HG03060 (cell line): ENCODE data around the gene PYGB.
"Not testable (repeated sequence)": the region's sequence is repeated elsewhere in the genome, so short reads cannot be mapped to it uniquely, and the experiment has no call there.

Experiments
- ATAC-seq: cut with Tn5 transposase; IDR thresholded peaks from one replicate; pipeline ENCODE4 v1.9.1; 2021; ENCODE audit warnings: low read depth, moderate number of reproducible peaks; ENCODE audit not compliant: unreplicated experiment

The PYGB gene

DNA sequence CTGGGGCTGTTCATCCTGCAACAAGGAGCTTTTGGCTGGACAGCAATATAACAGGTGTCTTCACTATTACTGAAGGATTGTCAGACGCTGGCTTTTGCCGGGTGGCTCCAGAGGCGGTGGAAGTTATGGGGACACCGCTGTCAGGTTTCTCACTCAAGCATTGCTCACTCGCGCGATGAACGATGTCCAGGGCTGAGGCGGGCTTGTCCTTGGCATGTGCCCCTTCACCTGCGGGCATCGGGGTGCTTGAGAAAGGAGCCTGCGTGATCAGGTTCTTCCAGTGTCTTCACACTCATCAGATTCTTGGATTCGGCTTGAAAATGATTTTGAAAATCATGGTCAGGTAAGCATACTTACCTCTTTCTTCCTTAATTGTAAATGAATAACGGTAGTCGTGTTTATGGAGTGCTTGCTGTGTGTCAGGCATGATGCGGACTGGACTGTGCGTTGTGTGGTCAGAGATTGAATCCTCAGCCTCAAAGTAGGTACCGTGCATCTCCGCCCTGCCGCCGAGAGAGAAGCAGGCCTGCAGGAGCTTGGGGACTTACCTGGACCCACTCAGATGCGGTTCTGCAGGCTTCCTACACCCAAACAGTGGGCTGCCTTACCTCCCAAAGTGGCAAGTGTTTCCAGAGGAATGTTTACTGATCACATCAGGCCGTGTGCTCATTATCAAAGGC lies 18.3 kb upstream of the PYGB start:
- ATAC-seq, result no peak

GRCh38 chr20:25230166-25230831 lies 17.6 kb upstream of the PYGB start:
- no peak for ATAC-seq

DNA sequence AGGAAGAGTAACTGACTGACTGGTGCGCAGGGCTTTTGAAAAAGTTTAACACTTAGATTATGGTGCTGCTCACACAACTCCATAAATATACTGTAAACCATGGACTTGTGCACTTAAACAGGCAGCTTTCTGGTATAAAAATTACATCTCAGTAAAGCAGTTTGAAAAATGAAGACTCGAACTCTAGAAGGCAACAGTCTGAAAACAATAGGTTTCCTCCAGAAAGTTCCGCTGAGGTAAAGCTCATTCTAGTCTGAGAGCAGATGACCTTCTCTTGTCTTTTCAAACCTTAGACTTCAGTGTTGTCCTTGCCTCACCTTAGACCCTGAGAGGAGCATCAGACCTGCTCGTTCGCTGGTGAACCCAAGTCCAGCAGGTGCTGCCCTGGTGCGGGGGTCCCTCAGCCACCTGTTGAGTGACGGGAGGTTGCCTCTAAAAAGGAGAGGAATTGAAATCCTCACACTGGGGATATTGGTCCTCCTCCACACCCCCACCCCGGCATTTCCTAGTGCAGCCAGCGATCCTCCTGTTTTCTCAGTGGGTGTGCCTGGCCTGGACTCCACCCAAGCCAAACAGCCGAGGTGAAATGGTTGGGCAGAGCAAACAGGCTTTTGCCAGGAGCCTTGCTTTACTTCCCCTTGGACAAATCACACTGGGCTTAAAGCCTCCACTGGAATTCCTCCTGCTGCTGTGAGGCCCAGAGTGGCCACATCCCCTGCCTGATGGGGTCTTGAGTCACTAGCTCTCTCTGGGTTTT lies 14.7 kb upstream of the PYGB start:
- ATAC-seq, result no peak

DNA sequence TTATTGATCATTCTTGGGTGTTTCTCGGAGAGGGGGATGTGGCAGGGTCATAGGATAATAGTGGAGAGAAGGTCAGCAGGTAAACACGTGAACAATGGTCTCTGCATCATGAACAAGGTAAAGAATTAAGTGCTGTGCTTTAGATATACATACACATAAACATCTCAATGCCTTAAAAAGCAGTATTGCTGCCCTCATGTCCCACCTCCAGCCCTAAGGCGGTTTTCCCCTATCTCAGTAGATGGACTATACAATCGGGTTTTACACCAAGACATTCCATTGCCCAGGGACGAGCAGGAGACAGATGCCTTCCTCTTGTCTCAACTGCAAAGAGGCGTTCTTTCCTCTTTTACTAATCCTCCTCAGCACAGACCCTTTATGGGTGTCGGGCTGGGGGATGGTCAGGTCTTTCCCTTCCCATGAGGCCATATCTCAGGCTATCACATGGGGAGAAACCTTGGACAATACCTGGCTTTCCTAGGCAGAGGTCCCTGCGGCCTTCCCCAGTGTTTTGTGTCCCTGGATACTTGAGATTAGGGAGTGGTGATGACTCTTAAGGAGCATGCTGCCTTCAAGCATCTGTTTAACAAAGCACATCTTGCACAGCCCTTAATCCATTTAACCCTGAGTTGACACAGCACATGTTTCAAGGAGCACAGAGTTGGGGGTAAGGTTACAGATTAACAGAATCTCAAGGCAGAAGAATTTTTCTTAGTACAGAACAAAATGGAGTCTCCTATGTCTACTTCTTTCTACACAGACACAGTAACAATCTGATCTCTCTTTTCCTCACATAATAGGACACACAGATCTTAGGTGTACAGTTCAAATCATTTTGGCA lies 13.7 kb upstream of the PYGB start:
- ATAC-seq, result not testable (repeated sequence)

DNA sequence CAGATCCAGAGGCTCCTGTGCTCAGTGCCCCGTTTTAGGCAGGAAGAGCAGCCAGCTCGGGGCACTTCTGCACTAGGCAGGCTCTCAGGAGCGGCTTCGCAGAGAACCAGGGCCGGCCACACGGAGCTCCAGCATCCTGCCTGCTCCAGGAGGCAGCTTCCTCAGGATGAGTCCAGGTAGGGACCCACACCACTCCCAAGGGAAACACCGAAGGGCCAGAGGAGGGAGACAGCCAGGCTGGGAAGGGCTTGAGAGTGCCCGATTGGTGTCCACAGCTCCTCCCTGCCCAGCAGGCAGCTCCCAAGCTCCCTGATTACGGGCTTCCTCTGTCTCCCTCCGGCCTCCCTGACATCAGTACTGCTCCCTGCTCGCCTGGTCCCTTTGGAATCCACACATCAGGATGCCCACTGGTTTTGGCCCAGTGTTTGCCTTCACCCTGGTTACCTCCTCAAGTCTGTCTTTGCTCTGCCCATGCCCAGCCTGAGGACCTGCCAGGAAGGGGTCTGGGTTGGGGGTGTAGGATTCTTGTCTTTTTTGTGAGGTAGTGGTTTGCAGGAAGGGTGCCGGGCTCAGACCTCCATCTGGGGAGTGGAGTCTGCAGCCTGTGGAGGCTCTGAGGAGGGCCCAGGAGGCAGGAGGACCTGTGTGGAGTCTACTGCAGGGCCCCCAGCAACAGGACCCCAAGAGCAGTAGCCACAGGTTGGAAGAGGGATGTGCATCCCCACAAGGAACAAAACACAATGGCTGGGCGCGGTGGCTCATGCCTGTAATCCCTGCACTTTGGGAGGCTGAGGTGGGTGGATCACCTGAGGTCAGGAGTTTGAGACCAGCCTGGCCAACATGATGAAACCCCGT lies 11.2 kb upstream of the PYGB start:
- no peak for ATAC-seq

DNA sequence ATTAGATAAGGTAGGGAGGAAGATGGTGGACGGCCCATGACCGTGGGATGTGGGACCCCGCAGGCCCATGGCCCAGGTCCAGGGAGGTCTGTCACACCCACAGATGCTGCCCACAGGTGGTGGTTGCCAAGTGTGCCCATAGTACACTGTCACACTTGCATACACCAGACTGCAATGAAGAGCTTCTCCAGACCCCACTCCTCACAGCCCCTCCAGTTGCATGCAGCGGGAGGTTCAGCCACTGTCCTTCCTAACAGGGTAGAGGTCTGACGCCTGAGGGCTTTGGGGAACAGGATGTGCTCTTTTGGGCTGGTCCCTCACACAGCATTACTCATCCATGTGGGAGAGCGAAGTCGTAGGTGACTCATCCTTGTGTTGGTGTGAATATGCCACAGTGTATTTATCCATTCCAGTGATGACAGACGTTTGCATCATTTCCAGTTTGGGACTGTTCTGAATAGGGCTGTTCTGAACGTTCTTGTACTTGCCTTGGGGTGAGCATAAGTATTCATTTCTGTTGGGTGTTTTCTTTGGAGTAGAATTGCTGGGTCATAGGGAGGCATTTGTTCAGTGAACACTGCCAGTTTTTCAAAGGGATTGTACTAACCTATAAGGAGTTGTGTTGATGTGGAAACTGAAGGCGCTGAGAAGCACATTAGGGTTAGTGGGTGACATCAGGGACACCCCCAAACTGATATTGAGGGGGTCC lies 10.1 kb upstream of the PYGB start:
- peak; percentile 50 for ATAC-seq

DNA sequence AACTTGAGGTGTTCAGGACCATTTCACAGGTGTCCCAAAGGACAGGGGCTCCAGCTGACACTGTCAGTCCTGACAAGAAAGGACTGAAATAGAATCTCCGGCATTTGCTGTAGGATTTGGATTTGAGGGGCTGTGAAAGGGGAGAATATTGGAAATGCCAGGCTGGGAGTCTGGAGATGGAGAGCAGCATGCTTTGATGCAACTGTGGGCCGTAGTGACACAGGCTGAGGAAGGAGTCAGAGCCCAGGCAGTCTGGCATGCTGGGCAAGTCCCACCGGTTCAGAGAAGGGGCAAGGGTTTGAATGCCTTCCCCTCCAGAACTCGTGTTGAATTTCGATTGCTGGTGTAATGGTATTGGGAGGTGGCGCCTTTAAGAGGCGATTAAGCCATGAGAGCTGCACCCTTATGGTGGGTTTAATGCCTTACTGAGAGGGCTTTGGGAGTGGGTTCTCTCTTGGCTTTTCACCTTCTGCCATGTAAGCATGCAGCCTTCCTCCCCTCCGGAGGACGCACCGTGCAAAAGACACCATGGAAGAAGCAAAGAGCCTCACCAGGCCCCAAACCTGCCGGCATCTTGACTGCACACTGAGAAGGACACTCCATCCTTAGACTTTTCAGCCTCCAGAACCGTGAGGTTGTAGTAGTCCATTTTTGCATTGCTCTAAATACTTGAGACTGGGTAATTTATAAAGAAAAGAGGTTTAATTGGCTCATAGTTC lies 9.4 kb upstream of the PYGB start:
- ATAC-seq, result no peak

DNA sequence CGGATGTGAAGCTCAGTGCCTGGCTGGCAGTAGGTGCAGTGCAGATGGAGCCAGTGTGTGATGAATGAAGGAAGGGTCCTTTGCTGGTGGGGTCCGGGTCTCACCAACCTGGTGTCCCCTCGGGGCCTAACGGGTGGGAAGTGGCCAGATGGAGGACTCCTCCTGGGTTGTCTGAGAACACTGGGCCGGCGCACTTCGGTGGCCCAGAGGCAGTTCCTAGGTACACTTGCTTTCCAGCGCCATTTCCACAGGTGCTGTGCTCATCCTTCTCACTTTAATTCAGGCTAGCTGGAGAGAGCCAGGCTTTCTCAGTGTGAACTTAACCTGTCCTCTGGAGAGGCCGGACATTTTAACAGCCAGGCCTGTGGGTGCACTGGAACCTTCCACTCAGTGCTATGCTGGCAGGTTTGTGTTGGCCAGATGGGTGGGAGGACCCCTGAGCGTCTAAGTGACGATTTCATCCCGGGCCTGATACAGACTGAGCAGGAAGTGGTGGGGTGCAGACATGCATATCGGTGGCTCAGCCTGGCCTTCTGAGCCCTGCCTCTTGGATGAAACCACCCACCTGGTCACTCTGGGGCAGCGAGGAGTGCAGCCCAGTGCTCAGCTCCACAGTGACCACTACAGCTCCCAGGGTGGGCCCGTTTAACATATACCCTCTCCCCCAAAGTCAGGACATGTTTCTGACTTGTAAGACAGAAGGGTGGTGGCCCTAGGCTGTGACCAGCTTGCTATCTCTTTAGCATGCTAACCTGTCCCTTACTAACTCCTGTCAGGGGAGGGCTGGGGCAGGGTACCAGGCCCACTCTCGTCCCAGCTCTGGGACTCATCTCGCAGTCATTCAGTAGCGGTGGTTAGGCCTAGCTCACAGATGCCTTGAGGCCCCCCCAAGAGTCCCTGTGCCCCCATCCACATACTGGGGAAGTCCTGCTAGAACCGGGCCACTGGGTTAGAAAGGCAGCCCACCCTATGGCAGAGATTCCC lies 8.2 kb upstream of the PYGB start:
- peak; percentile 39 for ATAC-seq

DNA sequence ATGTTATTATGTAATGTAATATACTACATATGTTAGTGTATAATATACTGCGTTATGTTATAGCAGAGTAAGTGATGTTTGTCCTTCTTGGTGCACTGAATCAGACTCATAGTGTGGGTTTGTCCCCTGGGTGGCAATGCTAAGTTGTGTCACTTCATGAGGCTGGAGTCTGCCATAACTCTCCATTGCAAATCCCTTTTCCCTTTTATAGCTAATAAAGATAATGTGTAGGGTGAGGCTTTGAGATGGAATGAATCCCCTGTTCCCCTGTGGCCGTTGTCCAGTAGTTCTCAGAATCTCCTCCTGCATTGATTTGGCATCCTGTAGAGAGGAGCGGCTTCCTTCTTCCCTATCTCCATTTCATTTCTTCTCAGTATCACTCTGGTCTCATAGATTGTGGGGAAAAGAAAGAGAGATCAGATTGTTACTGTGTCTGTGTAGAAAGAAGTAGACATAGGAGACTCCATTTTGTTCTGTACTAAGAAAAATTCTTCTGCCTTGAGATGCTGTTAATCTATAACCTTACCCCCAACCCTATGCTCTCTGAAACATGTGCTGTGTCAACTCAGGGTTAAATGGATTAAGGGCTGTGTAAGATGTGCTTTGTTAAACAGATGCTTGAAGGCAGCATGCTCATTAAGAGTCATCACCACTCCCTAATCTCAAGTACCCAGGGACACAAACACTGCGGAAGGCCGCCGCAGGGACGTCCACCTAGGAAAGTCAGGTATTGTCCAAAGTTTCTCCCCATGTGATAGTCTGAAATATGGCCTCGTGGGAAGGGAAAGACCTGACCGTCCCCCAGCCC lies 6.8 kb upstream of the PYGB start:
- not testable (repeated sequence) for ATAC-seq

GRCh38 chr20:25241659-25241955 lies 6.3 kb upstream of the PYGB start:
- ATAC-seq, result not testable (repeated sequence)

- no peak for ATAC-seq
These were observed 5.7 kb upstream of the PYGB start for GRCh38 chr20:25242231-25242630.

DNA sequence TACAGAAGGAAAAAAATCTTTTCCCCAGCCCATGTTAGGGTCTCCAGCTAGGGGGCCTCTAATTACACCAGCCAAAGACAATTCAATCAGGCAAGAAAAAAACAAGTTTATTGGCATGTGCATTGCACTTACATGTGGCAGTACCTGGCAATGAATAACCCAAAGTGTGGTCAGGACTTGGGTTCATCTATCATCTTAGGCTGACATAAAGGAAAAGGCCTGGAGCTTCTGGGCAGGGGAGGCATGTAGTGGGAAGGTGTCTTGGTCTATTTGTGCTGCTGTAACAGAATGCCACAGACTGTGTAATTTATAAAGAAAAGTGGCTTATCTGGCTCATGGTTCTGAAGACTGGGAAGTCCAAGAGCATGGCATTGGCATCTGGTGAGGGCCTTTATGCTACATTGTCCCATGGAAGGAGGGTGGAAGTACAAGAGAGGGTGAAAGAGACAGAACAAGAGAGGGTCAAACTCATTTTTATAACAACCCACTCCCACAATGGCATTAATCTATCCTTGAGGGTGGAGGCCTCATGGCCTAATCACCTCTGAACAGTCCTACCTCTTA lies 4.4 kb upstream of the PYGB start:
- ATAC-seq, result no peak

- no peak for ATAC-seq
These were observed 2.9 kb upstream of the PYGB start for GRCh38 chr20:25244976-25245375.

- ATAC-seq, result no peak
These were observed 2.4 kb upstream of the PYGB start for GRCh38 chr20:25245461-25245860.

DNA sequence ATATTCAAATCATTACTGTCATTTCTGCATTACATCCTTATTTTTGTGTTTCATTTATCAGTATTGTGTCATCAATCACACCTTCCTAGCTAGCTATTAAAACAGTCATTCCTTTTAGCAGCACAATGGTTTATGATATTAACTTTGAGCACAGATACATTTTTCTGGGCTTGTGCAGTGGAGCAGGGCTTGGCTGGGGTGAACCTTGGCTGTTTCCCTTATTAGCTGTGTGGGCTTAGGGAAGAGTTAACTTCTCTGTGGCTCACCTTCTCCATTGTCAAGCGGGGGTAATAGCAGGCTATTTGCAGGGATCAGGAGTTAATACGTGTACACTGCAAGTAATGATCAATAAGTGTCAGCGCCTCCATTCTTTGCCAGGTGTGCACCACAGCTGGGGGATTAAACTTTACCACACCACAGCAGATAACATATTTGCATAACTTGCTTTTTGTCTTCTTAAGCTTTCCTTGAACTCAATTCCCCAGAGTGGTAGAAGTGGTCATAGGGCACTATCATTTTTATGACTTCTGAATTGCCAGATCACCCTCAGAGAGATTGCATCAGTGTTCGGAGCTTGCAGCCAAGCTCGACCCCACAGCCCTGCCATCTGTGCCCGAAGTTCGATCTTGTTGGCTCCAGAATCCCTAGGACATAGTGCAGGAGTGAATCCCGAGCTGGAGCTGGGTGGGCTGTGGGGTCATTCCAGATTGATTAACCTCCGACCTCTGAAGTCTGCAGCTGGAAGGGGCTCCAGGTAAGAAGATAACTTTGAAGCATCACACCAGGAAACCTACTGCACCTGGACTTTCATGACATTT lies 1.5 kb upstream of the PYGB start:
- peak; percentile 28 for ATAC-seq
